IPS-20b (cell line): ENCODE data around the gene DEFB128.
"Not testable (repeated sequence)": the region's sequence is repeated elsewhere in the genome, so short reads cannot be mapped to it uniquely, and the experiment has no call there.

Source experiments
- H3K27ac ChIP-seq: one replicate; pipeline ENCODE4 v1.5.1; 2013; ENCODE audit warnings: low read length
- H3K27me3 ChIP-seq: 2 replicates; pipeline ENCODE4 v1.6.1; 2013; ENCODE audit warnings: mild to moderate bottlenecking, low read length, inconsistent platforms; ENCODE audit not compliant: insufficient read depth
- H3K36me3 ChIP-seq: 2 replicates; pipeline ENCODE4 v1.6.1; 2013; ENCODE audit warnings: low read depth, mild to moderate bottlenecking, inconsistent platforms, low read length, moderate library complexity; ENCODE audit not compliant: insufficient read depth
- H3K4me1 ChIP-seq: 2 replicates; pipeline ENCODE4 v1.6.1; 2013; ENCODE audit warnings: mild to moderate bottlenecking, control low read depth, inconsistent platforms, low read length, moderate library complexity; ENCODE audit not compliant: insufficient read depth
- H3K4me3 ChIP-seq: 2 replicates; pipeline ENCODE4 v1.5.1; 2013; ENCODE audit warnings: mild to moderate bottlenecking, low read length, inconsistent platforms
- H3K9ac ChIP-seq: 2 replicates; pipeline ENCODE4 v1.6.1; 2013; ENCODE audit warnings: low read depth, mild to moderate bottlenecking, inconsistent platforms, low read length, moderate library complexity
- H3K9me3 ChIP-seq: 2 replicates; pipeline ENCODE4 v1.6.1; 2013; ENCODE audit warnings: mild to moderate bottlenecking, low read depth, low read length, inconsistent platforms; ENCODE audit not compliant: insufficient read depth

Gene DEFB128

DNA sequence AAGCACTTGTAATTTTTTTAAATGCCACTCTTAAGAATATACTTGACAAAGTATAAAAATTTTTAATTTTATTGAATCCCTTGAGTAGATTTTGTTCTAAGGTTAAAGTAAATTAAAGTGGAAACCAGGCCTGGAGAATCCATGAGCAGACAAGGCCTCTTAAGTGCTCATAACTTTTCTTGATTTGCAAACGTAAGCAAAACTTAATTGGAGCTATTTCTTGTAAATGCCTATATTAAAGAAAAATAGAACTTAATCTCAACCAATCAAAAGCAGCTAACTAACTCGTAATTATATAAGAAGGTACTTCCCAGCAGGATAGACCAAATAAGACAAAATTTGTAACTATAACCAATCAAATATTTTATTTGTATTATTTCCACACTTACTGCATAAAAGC is 24.9 kb upstream of the DEFB128 start:
- no peak overlapping the region for H3K27ac ChIP-seq
- H3K4me3 ChIP-seq, result no peak overlapping the region
- no peaks in the 10 kb centered on the region for H3K36me3 ChIP-seq
- no peaks in the 10 kb centered on the region for H3K9me3 ChIP-seq
- peaks cover 60% of the 10 kb centered on the region for H3K27me3 ChIP-seq
- H3K9ac ChIP-seq, result no peak overlapping the region
- no peaks in the 10 kb centered on the region for H3K4me1 ChIP-seq

DNA sequence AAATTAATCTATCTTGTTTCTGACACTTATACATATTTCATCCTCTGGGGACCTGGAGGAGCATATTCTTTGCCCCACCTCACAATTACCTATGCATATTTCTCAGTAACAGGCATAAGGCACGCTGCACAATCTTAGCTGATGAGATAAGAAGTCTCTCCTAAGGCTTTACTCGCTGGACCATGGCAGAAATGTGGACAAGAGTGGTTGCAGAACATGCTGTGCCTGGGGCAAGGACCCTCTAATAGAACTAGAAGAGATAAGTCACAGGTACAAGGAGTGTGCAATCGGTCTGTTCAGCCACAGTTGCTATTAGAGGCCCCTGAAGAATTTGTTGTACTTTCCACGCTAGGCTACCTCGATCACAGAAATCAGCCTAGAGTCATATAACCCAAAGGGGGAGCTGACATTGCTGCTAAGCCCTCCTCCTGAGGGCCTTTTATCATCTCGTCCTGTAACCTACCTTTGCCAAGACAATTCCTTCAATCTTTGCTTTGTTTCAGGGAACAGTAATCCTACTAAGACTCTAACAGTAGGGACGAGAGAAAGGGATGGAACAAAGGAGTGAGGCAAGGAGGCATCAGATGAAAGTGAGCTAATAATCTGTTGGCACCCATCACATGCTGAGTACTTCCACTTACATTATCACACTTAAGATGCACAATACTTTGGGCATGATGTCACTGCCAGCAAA is 21.4 kb upstream of the DEFB128 start:
- Histone ChIP-seq H3K9ac (no peak overlapping the region), H3K9me3 (no peaks in the 10 kb centered on the region), H3K27me3 (peaks cover 53% of the 10 kb centered on the region), H3K36me3 (no peaks in the 10 kb centered on the region), H3K4me1 (no peaks in the 10 kb centered on the region), H3K4me3 (no peak overlapping the region), H3K27ac (no peak overlapping the region)

DNA sequence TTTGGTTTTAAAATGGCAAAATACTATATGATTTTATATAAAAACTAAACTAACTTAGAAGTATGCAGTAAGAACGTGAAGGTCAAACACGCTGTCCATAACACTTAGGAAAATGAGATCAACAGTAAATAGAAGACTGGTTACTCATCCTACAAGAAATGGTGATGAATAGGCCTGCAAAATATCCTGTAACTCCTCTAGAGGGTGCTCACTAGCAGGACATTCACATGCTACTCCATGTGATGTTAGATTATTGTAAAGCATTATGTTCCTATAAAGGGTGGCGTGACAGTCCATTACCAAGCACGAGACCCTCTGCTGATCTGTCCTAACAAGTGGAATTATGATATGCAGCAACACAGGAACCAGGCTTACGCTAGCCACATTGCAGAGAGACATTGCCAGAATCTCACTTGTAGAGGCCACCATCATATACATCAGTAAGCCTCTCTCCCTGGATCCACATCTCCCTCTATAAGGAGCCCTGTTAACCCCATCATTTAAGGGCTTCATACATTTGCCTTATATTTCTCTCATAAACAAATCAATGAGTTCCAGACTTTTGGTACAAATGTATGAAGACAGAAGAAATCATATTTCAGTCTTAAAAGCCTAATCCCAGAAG is 19.5 kb upstream of the DEFB128 start:
- no peaks in the 10 kb centered on the region for H3K36me3 ChIP-seq
- no peak overlapping the region for H3K9ac ChIP-seq
- no peaks in the 10 kb centered on the region for H3K9me3 ChIP-seq
- no peak overlapping the region for H3K27ac ChIP-seq
- no peaks in the 10 kb centered on the region for H3K4me1 ChIP-seq
- peaks cover 66% of the 10 kb centered on the region for H3K27me3 ChIP-seq
- no peak overlapping the region for H3K4me3 ChIP-seq

DNA sequence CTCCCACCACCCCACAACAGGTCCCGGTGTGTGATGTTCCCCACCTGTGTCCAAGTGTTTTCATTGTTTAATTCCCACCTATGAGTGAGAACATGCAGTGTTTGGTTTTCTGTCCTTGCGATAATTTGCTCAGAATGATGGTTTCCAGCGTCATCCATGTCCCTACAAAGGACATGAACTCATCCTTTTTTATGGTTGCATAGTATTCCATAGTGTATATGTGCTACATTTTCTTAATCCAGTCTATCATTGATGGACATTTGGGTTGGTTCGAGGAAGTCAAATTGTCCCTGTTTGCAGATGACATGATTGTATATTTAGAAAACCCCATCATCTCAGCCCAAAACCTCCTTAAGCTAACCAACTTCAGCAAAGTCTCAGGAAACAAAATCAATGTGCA is 14.1 kb upstream of the DEFB128 start:
- not testable (repeated sequence) for H3K9ac ChIP-seq, H3K4me3 ChIP-seq, H3K27ac ChIP-seq, H3K4me1 ChIP-seq, H3K9me3 ChIP-seq, H3K36me3 ChIP-seq
- peaks cover 30% of the 10 kb centered on the region for H3K27me3 ChIP-seq

DNA sequence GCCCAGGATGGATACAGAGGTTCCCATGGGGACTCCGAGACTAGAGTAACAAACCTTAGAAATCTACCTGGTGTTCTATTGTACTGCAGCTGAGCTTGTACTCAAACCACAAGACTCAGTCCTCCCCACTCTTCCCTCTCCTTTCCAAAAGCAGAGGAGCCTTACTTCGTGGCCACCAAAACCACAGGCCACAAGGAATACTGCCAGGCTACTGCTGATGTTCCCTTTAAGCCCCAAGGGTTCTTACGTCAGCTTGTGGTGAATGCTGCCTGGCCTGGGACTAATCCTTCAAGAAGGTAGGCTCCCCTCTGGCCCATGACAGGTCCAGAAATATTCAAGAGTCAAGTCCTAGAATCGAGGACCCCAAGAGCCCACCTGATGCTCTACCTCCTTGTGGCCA is 10.5 kb upstream of the DEFB128 start:
- H3K27me3 ChIP-seq, result peaks cover 12% of the 10 kb centered on the region
- H3K4me1 ChIP-seq, result no peaks in the 10 kb centered on the region
- no peaks in the 10 kb centered on the region for H3K9me3 ChIP-seq
- H3K4me3 ChIP-seq, result no peak overlapping the region
- no peak overlapping the region for H3K9ac ChIP-seq
- H3K36me3 ChIP-seq, result no peaks in the 10 kb centered on the region
- H3K27ac ChIP-seq, result no peak overlapping the region

DNA sequence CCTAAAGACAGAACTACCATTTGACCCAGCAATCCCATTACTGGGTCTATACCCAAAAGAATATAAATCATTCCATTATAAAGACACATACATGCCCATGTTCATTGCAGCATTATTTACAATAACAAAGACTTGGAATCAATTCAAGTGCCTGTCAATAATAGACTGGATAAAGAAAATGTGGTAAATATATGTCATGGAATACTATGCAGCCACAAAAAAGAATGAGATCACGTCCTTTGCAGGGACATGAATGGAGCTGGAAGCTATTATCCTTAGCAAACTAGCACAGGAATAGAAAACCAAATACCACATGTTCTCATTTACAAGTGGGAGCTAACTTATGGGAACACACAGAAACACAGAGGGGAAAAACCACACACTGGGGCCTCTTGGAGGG is 8.7 kb upstream of the DEFB128 start:
- Histone ChIP-seq H3K9ac (no peak overlapping the region), H3K36me3 (no peaks in the 10 kb centered on the region), H3K4me3 (no peak overlapping the region), H3K4me1 (no peaks in the 10 kb centered on the region), H3K9me3 (no peaks in the 10 kb centered on the region), H3K27me3 (peaks cover 8% of the 10 kb centered on the region; the same call in 1 of the 2 replicates), H3K27ac (no peak overlapping the region)

DNA sequence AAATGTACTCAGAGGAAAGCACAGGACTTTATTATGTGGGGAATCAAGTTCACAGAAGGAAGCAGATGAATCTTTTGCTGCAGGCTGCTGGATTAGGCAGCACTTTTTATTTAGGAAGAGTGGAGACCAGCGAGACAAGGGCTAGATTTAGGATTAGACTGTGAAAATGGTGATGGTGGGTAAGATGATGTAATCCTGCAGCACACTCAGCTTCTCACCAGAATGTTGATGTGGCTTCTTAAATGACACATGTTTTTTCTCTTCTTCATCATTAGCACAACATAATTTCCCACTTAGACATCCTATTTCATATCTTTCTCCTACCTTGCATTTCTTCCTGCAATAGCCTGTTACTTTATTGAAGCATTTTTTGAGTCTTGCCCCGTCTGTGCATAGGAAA is 1.8 kb downstream of the DEFB128 start:
- no peaks in the 10 kb centered on the region for H3K4me1 ChIP-seq
- H3K36me3 ChIP-seq, result no peaks in the 10 kb centered on the region
- H3K9me3 ChIP-seq, result 0 out of 2 replicates have a peak, but pooled peaks cover 2% of the 10 kb centered on the region
- H3K9ac ChIP-seq, result no peak overlapping the region
- no peak overlapping the region for H3K27ac ChIP-seq
- H3K27me3 ChIP-seq, result no peaks in the 10 kb centered on the region
- H3K4me3 ChIP-seq, result no peak overlapping the region

DNA sequence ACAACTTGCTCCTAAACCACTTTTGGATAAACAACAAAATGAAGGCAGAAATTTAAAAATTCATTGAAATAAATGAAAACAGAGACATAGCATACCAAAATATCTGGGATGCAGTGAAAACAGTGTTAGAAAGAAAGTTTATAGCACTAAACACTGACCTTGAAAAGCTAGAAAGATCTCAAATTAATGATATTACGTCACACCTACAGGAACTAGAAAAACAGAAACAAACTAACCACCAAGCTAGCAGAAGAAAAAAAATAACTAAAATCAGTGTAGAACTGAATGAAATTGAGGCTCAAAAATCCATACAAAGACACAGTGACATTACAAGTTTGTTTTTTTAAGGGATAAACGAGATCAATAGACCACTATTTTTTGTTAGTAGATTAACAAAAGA is 5.2 kb downstream of the DEFB128 start:
- no peaks in the 10 kb centered on the region for H3K27me3 ChIP-seq
- H3K9me3 ChIP-seq, result 0 out of 2 replicates have a peak, but pooled peaks cover 2% of the 10 kb centered on the region
- H3K4me1 ChIP-seq, result no peaks in the 10 kb centered on the region

DNA sequence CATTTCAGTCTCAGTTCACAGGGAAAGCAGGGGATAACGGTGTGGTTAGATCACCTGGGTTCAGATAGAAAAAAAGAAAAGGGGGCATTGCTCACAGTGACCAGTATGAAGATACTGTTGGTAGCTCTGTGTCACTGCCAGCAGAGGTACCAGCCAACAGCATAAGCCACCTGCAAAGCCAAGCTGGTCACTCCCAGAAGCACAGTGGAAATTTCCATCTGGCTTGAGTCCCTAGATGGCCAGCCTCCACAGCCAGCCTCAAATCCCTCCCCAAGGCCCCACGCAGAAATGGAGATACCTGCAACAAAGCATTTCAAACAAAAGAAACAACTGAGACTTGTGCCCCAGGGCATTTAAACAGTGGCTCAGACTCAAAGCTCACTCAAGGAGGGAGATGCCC is 20.6 kb downstream of the DEFB128 start:
- H3K4me1 ChIP-seq, result no peaks in the 10 kb centered on the region
- H3K9me3 ChIP-seq, result no peaks in the 10 kb centered on the region
- H3K4me3 ChIP-seq, result no peak overlapping the region
- H3K9ac ChIP-seq, result no peak overlapping the region
- no peak overlapping the region for H3K27ac ChIP-seq
- no peaks in the 10 kb centered on the region for H3K36me3 ChIP-seq
- no peaks in the 10 kb centered on the region for H3K27me3 ChIP-seq

More for the DNA sequence above, 5.2 kb downstream of the DEFB128 start:
- no peak overlapping the region for H3K27ac ChIP-seq
- no peak overlapping the region for H3K4me3 ChIP-seq
- no peaks in the 10 kb centered on the region for H3K36me3 ChIP-seq
- no peak overlapping the region for H3K9ac ChIP-seq

DNA sequence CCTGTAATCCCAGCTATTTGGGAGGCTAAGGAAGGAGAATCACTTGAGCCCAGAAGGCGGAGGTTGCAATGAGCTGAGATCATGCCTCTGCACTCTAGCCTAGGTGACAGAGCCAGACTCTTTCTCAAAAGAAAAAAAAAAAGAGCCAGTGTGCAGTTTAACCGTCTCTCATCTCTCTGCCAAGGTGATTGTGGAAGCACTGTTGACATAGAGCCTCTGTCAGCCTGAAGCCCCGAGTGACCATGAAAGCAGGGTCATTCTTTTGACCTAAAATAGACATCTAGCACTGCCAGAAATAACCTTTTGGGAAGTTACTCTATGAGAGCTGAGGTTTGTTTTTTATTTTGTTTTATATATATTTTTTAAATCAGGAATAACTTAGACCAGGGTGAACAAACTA is 24.9 kb downstream of the DEFB128 start:
- Histone ChIP-seq H3K9ac (no peak overlapping the region), H3K27me3 (no peaks in the 10 kb centered on the region), H3K9me3 (no peaks in the 10 kb centered on the region)

DNA sequence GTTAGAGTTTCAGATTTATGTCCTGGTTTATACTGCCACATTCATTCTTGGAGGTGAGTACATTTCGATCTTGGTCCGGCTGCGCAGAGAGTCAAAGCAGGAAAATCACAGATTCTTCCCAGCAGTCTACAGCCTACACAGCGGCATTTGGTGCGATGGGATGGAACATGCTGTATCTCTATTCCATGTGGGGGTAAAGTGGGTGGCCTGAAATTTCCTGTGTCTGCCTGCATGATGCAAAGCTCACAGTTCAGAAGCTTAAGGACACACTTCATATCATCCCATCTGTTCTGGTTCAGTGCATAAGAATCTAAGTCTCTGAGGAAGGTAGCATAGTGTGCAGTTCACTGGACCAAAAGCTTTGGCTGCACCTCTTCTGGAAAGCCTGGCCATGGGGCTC is 32.4 kb downstream of the DEFB128 start, which contains the start of gene DEFB127:
Gene DEFB127, plus strand, starts transcription at position 301 of the 400 bp plus-strand sequence. Its CDS starts 91 bp downstream, at position 392.
- no peaks in the 10 kb centered on the region; the same call in 1 of the 2 replicates for H3K27me3 ChIP-seq
- H3K27ac ChIP-seq, result no peak within 1 kb of the TSS
- H3K4me3 ChIP-seq, result no peak within 1 kb of the TSS
- H3K36me3 ChIP-seq, result no peaks in the 10 kb centered on the region
- H3K9ac ChIP-seq, result no peak within 1 kb of the TSS
- no peaks in the 10 kb centered on the region for H3K4me1 ChIP-seq
- no peaks in the 10 kb centered on the region for H3K9me3 ChIP-seq

More for the DNA sequence above, 24.9 kb downstream of the DEFB128 start:
- Histone ChIP-seq H3K36me3 (no peaks in the 10 kb centered on the region), H3K4me1 (no peaks in the 10 kb centered on the region), H3K27ac (no peak overlapping the region), H3K4me3 (no peak overlapping the region)

DNA sequence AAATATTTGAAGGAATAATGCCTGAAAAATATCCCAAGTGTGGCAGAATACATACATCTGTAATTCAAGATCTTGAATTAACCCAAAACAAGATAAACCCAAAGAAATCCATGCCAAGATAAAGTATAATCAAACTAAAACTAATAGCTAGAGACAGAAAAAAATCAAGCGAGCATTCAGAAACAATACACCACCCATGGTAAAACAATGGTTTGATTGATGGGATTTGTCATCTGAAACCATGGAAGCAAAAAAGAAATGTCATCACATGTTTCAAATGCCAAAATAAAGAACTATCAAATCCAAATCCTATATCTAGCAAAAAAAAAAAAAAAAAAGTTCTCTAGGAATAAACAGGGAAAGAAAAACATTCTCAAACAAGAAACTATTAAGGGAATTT is 37.4 kb downstream of the DEFB128 start:
- Histone ChIP-seq H3K27ac (no peak overlapping the region), H3K27me3 (no peaks in the 10 kb centered on the region; the same call in 1 of the 2 replicates), H3K9ac (no peak overlapping the region), H3K4me3 (no peak overlapping the region), H3K4me1 (no peaks in the 10 kb centered on the region), H3K9me3 (no peaks in the 10 kb centered on the region), H3K36me3 (no peaks in the 10 kb centered on the region)
